Stimulated activated CD8-positive, alpha-beta memory T cell treated with anti-CD3 and anti-CD28 coated beads, Interleukin-7, amount 100 ng/mL, for 48 hours (primary cell): ENCODE data around the gene PSMB5.

Experiments used
- DNase-seq, 2 donors: peaks; one replicate each; pipeline ENCODE4 v3.0.0-alpha.2; 2020; ENCODE audit warnings: low read depth in 1 of 2; ENCODE audit errors: extremely low read depth in 1 of 2

Gene PSMB5

GRCh38 chr14:23034498-23035302 is at the start of gene PSMB5:
TSS of gene PSMB5 (minus strand) at chr14:23034900. CDS start at chr14:23034881, 19 bp downstream.
- DNase-seq, result peak; percentile 61 to 91

- DNase-seq, result no peak
Measured at GRCh38 chr14:23080474-23080873, 45.8 kb upstream of the PSMB5 start.

DNA sequence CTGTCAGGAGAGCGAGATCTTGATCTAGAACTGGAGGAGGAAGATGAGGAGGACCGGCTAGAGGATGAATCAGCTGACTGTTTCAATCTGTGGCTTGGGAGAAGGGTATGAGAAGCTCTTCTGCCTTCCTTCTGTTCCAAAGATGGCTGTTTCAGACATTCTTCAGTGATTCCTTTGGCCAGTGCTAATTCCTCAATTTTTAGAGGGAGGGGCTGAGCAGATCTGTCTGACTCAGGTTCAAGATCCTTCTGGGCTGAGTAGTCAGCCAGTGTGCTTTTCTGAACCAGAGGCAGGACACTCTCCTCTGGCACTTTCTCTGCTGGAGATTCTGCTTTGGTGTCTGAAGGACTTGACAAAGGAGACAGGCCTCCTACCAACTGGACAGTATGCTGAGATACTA is 45.0 kb upstream of the PSMB5 start:
- no peak for DNase-seq

DNA sequence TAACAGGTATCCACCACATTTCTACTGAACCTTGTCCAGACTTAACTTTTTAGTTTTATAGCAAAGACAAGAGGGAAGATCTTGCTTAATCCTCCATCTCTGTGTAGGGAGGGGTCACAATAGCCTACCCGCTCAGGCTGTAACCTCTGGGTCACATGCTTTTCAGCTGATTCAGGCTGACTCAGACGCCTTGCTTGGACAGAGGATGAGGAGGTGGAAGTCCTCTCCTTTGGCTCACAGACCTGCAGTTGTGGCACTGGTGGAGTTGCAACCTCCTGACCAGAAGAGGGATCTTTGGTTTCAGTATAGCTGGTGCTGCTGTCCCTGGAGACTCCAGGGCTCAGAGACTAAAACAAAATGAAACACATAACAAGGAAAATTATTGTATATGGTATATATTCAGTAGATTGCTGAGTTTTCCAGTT is 44.0 kb upstream of the PSMB5 start:
- no peak for DNase-seq

- no peak for DNase-seq
Measured at GRCh38 chr14:23077962-23078361, 43.3 kb upstream of the PSMB5 start.

GRCh38 chr14:23076785-23077408 is 42.2 kb upstream of the PSMB5 start:
- DNase-seq, result no peak

DNA sequence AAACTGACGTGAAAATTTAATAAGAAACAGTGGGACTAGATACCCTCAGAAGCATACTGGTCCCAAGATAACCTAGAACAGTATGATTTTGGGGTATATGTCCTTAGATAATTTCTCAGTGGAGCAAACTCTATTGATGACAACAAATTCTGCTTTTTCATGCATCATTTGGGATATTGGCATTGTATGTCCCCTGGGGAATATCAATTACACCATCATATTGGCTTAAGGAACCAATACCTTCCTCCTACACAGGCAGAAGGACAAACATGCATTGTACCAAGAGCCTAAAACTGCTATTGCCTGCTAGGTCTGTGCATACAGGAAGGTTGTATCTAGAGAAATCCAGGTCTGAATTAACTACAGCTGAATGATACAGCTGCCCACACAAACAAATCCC is 40.2 kb upstream of the PSMB5 start:
- no peak for DNase-seq

DNA sequence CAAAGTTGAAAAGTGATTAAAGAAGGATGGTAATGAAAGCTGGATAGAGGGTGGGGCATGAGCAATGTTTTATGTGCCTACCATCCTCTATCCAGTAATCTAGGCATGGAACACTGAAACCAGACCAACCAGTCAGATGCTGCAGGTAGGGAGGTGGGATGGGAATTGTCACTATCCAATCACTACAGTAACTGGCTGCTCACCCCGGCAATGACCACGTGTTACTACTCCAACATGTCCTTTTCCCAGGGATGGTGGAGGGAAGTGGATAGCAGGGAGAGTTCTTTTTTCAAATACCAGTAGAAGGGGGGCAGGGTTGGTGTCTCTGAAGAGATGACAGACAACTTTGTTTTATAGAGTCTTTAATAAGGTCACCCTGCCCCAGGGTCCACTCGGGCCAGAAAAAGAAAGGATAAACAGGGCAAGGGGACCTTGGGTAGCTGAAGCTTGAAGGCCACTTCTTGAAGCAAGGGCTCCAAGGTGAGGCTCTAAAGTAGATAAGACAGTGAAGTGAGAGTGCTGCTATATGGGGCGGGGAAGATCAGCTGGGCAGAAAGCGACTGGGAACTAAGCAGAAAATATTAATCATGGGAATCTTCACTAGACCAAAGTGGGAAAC is 37.3 kb upstream of the PSMB5 start:
- no peak for DNase-seq

- DNase-seq, result peak in 1 of 2 donors; percentile 70
Measured at GRCh38 chr14:23071244-23071920, 36.7 kb upstream of the PSMB5 start.

- DNase-seq, result no peak
Measured at GRCh38 chr14:23070262-23071129, 35.8 kb upstream of the PSMB5 start.

- DNase-seq, result no peak
Measured at GRCh38 chr14:23069413-23069806, 34.7 kb upstream of the PSMB5 start.

DNA sequence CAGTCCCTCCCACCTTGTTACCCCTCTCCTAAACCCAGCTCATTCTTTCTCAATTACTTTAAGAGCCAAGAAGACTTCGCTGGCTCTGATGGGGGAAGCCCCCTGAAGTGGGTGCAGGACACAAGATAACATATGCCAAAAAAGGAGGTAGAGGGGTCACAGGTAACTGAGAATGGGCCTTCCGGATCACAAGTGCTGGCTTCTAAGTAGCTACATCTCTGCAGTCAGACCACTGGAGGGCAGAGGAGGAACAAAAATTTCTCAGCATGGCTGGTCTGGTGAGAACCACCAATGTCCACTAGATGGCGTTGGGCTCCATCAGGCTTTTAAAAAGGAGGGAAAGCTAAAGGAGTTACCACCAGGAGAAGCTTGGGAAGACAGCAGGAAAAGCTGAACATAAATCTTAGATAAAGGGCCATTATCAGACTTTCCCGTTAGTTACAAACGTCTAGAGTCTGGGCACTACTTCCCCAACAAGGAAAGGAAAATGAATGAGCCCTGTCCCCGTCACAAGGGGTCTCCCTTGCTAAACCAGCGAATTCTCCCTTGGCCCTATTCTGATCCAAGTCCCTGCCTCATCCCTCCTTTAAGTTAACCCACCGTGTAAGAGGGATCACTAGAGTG is 34.2 kb upstream of the PSMB5 start:
- peak in 1 of 2 donors; percentile 50 for DNase-seq

DNA sequence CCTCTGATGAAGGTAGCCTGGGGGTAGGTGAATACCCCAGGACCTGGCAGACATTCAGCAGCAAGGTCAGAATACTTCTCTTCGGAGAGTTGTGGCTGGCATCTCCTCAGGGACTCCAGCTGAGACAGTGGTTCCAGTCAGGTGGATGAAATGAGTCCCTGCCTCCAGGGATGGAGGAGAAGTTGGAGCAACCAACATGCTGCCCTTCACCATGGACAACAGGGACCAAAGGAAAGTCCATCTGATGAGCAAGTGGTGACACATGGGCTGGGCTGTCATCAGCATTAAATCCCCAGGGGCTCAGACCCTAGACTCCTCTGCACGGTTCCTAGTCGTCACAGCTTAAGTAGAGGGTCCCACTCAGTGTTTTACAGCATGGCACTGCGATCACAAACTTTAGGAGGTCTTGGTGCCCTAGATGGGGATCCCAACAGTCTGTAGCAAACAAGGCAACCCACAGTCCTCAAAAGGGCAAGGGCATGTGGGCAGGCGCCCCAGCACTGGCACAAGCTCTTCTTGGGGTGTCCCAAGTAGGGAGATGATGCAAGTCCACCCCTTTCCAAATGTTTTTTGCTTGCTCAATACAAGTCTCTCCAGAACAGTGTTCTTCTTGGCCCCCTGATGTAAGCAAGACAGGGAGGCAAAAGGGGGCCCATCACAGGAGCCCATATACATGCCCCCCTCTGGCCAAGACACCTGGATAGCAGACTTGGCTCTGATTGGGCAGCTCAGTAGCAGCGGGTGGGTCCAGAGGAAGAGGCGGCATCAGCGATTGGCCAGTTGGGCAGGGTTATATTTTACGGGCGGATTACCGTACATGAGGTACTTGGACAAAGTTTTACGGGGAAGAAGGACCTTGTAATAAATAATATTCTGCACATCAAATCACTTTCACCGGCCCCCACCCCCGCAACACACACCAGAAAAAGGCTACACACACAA is 33.4 kb upstream of the PSMB5 start:
- DNase-seq, result no peak

DNA sequence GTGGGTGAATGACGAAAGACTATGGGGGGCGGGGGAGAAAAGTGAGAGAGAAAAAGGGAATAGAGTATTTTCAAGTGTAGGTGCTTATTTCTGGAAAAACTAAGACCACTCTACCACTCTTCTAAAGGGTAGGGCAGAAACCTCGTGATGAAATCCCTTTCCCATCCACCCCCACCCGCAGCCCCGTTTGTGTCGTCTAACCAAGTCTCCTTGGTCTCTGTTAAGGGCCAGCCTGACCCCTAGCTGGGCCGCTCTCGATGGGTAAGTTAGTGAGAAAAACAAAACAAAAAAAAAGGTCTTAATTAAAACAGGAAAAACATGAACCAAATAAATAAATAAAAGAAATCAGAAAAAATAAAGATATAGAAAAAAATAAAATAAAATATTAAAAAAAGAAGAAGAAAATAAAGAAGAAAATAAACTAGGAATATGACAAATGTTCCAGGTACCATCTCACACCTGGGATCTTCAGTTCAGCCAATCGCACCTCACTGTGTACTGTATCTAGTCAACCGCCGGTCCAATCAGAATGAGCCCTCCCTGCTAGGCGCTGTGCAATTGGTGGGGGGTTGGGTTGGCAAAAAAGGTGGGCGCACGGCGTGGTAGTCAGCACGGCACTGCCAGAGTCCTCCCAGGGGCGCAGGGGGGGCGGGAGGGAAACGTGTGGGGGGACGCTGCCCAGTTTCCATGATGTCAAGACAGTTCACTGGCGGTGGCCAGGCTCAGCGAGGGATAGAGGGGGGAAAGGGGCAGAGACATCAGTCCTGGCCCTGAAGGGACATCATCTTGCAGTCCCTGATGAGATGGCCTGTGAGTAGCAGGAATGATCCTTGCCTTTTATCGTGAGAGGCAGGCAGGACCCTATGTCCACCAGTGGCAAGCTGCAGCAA is 32.4 kb upstream of the PSMB5 start:
- no peak for DNase-seq

GRCh38 chr14:23066368-23066767 is 31.7 kb upstream of the PSMB5 start:
- no peak for DNase-seq

DNA sequence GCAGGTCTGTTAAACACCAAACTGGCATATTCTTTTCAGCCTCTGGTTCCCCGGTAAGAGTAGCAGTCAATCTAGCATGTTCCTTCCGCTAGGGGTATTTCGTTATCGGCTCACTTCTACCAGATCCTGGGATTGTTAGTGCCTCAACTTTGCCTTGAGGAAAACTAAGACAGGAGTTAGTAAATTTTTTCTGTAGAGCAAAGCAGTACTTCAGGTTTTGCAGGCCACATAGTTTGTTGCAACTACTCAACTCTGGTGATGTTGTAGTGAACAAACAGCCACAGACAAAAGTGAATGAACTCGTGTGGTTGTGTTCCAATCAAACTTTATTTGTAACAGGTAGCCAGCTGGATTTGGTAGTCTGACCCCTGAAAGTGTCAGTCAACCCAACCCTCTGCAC is 28.9 kb upstream of the PSMB5 start:
- no peak for DNase-seq

- DNase-seq, result no peak
Measured at GRCh38 chr14:23062002-23062401, 27.3 kb upstream of the PSMB5 start.
